Measurements from ENCODE around the gene DNM2. TPM values are rescaled to one million over a fixed set of nuclear protein-coding genes. Genes with fewer than 3 reads are reported as not detected.

DNM2 gene
- total and polyA plus RNA-seq, 9 of the 15 experiments (the other 6 are each of a cell fraction or from before 2014, with no cell fraction given) = 2.2 to 161 (median 72.6) TPM

- no peak for TF ChIP-seq ZNF740 (CRISPR knock-in tag; IDR thresholded peaks at IDR 0.05)
- TF ChIP-seq ZNF740 (tag; IDR thresholded peaks at IDR 0.05) = no peak
- TF ChIP-seq RBBP5 (IDR thresholded peaks at IDR 0.05; ENCODE audit: borderline replicate concordance, insufficient read depth, low read length, poor library complexity, severe bottlenecking) = no peak
- TF ChIP-seq CTCFL (IDR thresholded peaks at IDR 0.05; ENCODE audit: borderline replicate concordance, insufficient read depth, low read depth, low read length, poor library complexity, severe bottlenecking) = no peak
- TF ChIP-seq ZNF347 (CRISPR knock-in tag; IDR thresholded peaks at IDR 0.05; ENCODE audit: low read depth) = no peak
- no peak for TF ChIP-seq STAT5A (IDR thresholded peaks at IDR 0.05; ENCODE audit: borderline replicate concordance, low read length)
- peak; percentile 67 for TF ChIP-seq ZBTB9 (CRISPR knock-in tag; IDR thresholded peaks at IDR 0.05)
- no peak for TF ChIP-seq ZNF655 (CRISPR knock-in tag; IDR thresholded peaks at IDR 0.05)
- TF ChIP-seq EGR1 (conservative IDR thresholded peaks at IDR 0.05) = no peak
- TF ChIP-seq RBM17 (IDR thresholded peaks at IDR 0.05; ENCODE audit: borderline replicate concordance, low read depth, low read length) = no peak
- no peak for TF ChIP-seq ZNF707 (CRISPR knock-in tag; conservative IDR thresholded peaks at IDR 0.05)
- no peak for TF ChIP-seq ETS1 (conservative IDR thresholded peaks at IDR 0.05; ENCODE audit: control insufficient read depth, low read depth, low read length)
- no peak for TF ChIP-seq CBX8 (IDR thresholded peaks at IDR 0.05; ENCODE audit: borderline replicate concordance, extremely low read depth, low read depth, low read length, poor library complexity, severe bottlenecking)
- TF ChIP-seq SNIP1 (IDR thresholded peaks at IDR 0.05; ENCODE audit: low read depth) = no peak
- no peak for TF ChIP-seq NCOA2 (IDR thresholded peaks at IDR 0.05; ENCODE audit: partially characterized antibody in 2 of 2)
- TF ChIP-seq ZNF639 (CRISPR knock-in tag; conservative IDR thresholded peaks at IDR 0.05 in 1 of 2, IDR thresholded peaks at IDR 0.05 in 1 of 2) = no peak
- no peak for TF ChIP-seq ZNF561 (CRISPR knock-in tag; conservative IDR thresholded peaks at IDR 0.05)
These were observed 31.1 kb downstream of the DNM2 start (continued) for GRCh38 chr19:10748927-10749434.
